Cortex of kidney (tissue), 1 donor: Measurements from ENCODE around the gene ANKS1B.
"Not testable (repeated sequence)": the region's sequence is repeated elsewhere in the genome, so short reads cannot be mapped to it uniquely, and the experiment has no call there.

Experiments
- DNase-seq: peaks from one replicate; lab custom pipeline; 2025; lab: John Stamatoyannopoulos, UW

Gene ANKS1B

GRCh38 chr12:99374023-99374422 lies 610.7 kb downstream of the ANKS1B start:
- DNase-seq: no peak

- DNase-seq: no peak
Measured at GRCh38 chr12:99372257-99372920, 612.3 kb downstream of the ANKS1B start.

- DNase-seq: no peak
Measured at GRCh38 chr12:99370421-99371138, 614.2 kb downstream of the ANKS1B start.

GRCh38 chr12:99367181-99367580 lies 617.6 kb downstream of the ANKS1B start:
- no peak for DNase-seq

- no peak for DNase-seq
Measured at GRCh38 chr12:99352269-99352668, 632.5 kb downstream of the ANKS1B start.

GRCh38 chr12:99343960-99344359 lies 640.8 kb downstream of the ANKS1B start:
- no peak for DNase-seq

GRCh38 chr12:99339663-99340062 lies 645.1 kb downstream of the ANKS1B start:
- DNase-seq: no peak

GRCh38 chr12:99334285-99335056 lies 650.3 kb downstream of the ANKS1B start:
- no peak for DNase-seq

GRCh38 chr12:99332936-99333591 lies 651.7 kb downstream of the ANKS1B start:
- no peak for DNase-seq

- no peak for DNase-seq
Measured at GRCh38 chr12:99330216-99330615, 654.5 kb downstream of the ANKS1B start.

- not testable (repeated sequence) for DNase-seq
Measured at GRCh38 chr12:99321210-99321609, 663.5 kb downstream of the ANKS1B start.

GRCh38 chr12:99311373-99311772 lies 673.4 kb downstream of the ANKS1B start:
- no peak for DNase-seq

- DNase-seq: no peak
Measured at GRCh38 chr12:99309812-99310211, 674.9 kb downstream of the ANKS1B start.

GRCh38 chr12:99302874-99303273 lies 681.9 kb downstream of the ANKS1B start:
- no peak for DNase-seq

- no peak for DNase-seq
Measured at GRCh38 chr12:99287136-99287535, 697.6 kb downstream of the ANKS1B start.

- no peak for DNase-seq
Measured at GRCh38 chr12:99284161-99284560, 700.6 kb downstream of the ANKS1B start.

- no peak for DNase-seq
Measured at GRCh38 chr12:99282624-99283023, 702.1 kb downstream of the ANKS1B start.

- DNase-seq: no peak
Measured at GRCh38 chr12:99282086-99282485, 702.6 kb downstream of the ANKS1B start.

GRCh38 chr12:99281277-99281676 lies 703.5 kb downstream of the ANKS1B start:
- no peak for DNase-seq

GRCh38 chr12:99278899-99279298 lies 705.8 kb downstream of the ANKS1B start:
- DNase-seq: no peak

GRCh38 chr12:99277591-99278379 lies 707.0 kb downstream of the ANKS1B start:
- DNase-seq: no peak

- DNase-seq: no peak
Measured at GRCh38 chr12:99271071-99271470, 713.7 kb downstream of the ANKS1B start.
